ENCODE measurements around the gene KIAA1671.

KIAA1671 gene

DNA sequence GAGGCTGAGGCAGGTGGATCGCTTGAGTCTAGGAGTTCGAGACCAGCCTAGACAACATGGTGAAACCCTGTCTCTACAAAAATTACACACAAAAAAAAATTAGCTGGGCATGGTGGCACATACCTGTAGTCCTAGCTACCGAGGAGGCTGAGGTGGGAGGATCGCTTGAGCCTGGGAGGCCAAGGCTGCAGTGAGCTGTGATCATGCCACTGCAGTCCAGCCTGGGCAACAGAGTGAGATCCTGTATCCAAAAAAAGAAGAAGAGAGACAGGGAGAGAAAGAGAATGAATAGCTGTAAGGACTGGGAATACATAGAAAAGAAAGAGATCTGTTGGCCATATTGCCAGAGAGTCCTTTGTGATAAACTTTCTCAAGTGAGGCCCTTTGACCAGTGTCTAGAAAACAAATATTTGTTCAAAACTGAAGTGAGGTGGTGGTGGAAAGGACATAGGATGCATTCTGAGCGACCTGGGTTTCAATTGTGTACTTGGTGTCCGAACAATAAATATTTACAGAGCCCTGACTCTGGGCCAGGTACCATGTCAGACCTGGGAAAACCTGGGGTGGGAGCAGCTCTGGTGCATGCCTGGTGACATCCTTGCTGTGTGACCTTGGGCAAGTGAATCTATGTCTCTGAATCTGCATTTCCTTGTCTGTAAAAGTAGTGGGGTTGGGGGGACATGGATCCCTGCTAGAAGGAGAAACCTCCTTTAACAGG, 157.5 kb downstream of the KIAA1671 start:
- no peaks in the 10 kb centered on the region for H3K36me3 Mint-ChIP-seq
- H3K27me3 Mint-ChIP-seq = no peaks in the 10 kb centered on the region
- peak overlapping the region; percentile 65 for H3K4me3 Mint-ChIP-seq
- peaks cover 22% of the 10 kb centered on the region for H3K4me1 Mint-ChIP-seq
- peak overlapping the region; percentile 51 for H3K27ac Mint-ChIP-seq
- H3K9me3 Mint-ChIP-seq = no peaks in the 10 kb centered on the region

DNA sequence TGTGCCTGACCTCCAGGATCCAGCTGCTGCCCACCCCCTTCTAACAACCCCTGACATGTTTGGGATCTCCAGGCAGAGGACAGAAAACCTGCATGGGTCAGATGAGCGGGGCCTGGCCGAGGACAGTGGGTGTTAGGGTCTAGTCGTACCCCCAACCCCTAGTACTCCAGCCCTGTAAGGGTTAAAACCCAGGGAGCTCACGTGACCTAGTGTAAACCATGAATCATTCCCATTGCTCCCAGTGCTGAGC, 158.0 kb downstream of the KIAA1671 start:
- no peaks in the 10 kb centered on the region for H3K36me3 Mint-ChIP-seq
- H3K4me3 Mint-ChIP-seq = peak overlapping the region; percentile 88
- H3K27me3 Mint-ChIP-seq = no peaks in the 10 kb centered on the region
- H3K4me1 Mint-ChIP-seq = peaks cover 22% of the 10 kb centered on the region
- no peak overlapping the region for H3K27ac Mint-ChIP-seq
- no peaks in the 10 kb centered on the region for H3K9me3 Mint-ChIP-seq

DNA sequence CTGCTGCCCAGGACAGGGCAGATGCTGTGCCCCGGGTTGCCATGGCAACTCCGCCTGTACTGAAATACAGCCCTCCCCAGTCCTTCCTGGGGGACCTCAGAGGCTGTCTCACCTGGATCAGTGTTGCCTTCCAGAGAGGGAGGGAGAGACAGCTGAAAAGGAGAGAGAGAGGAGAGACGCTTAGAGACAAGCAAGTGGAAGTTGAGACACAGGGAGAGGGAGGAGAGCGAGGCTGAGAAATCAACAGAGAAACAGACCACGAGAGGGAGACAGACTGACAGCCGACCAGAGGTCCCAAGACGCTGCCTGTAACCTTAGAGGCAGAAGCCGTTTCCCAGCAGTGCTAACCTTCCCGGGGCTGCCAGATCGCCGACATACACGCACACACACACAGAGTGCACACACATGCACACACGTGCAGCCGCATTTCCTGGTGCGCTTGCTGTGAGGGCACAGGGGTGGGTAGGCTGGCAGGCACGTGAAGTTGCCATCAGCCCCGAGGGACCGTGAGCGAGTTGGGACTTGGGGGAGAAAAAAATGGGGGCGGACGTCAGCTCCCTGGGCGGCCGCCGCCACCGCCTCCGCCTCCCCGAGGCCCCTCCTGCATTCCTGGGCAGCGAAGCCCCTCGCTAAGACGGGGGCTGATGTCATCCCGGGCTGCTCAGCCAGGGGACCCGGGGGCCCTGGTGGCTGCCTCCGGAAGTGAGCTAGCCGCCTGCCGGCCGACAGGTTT, 158.5 kb downstream of the KIAA1671 start:
- H3K4me1 Mint-ChIP-seq = peaks cover 22% of the 10 kb centered on the region
- peak overlapping the region; percentile 88 for H3K4me3 Mint-ChIP-seq
- H3K9me3 Mint-ChIP-seq = no peaks in the 10 kb centered on the region
- no peaks in the 10 kb centered on the region for H3K36me3 Mint-ChIP-seq
- peak overlapping the region; percentile 85 for H3K27ac Mint-ChIP-seq
- H3K27me3 Mint-ChIP-seq = no peaks in the 10 kb centered on the region

DNA sequence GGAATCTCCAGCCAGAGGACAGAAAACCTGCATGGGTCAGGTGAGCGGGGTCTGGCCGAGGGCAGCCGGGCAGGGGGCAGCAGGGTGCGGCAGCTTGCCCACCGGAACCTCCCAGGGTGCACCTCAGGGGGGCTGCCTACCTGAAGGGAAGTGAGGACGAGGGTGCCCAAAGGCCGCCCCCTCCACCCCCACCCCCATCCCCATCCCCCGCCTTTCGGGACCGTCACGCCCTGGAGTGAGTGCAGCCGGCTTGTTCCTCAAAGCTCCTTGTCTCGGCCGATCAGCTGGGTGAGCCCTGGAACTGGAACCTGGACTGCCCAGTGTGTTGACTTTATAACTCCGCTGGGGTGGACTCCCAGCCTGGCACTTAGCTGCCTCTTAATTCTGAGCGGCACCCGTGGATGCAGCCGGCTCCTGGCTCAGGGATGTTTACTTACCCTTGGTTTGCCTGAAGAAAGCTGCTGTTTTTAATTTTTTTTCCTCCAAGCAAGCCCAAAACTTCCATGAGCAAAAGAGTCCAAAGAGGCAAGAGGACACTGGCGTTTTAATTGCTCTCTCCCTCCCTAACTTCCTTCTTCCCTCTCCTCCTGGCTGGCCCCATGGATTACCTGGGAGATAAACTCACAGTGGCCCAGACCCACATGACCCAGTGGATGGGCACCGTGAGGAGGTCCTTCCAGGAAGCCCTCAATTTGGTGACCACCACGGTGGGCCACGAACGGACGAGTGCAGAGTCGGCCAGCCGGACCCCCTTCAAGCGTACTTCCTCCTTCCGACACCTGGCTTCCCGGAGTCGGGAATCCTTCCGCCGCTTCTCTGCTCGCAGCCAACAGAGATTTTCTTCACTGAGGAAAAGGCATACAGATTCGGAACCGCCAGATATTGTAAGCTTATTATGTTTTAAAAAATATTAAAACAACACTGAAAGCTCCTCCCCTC, 159.3 kb downstream of the KIAA1671 start:
- Mint-ChIP-seq H3K36me3 (no peaks in the 10 kb centered on the region), H3K4me3 (peak overlapping the region; percentile 76), H3K9me3 (no peaks in the 10 kb centered on the region), H3K27ac (peak overlapping the region; percentile 77), H3K4me1 (peaks cover 22% of the 10 kb centered on the region), H3K27me3 (no peaks in the 10 kb centered on the region)

DNA sequence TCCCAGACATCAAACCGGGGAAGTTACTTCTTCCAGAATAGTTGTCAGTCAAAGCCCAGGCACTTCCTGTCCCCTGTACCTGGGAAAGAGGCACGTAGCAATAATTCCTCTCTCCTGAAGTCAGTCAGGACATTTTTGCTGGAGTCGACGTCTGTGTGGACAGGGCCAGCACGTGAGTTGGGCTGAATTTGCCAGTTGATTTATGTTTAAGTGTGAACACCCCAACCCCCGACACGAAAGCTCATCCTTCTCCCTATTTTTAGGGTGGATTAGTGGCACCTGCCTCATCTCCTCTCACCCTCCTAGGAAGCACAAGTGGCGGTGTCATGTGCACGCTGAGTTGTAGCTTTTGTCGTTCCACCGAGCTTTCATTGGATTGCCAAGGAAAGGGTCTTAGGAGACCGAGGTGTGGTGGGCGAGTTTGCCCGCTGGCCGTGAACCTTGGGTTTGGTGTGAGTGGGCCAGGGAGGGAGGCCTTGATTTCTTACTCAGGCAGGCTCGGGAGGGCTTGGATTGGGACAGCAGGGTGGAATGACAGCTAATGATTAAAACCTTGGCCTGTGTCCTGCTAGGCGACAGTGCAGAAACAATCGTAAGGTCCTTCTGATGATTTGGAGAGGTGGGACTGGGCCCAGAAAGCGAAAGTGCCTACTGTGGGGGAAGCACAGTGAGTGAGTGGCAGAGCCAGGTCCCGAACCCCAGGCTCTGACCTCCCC, 160.2 kb downstream of the KIAA1671 start:
- Mint-ChIP-seq H3K27me3 (no peaks in the 10 kb centered on the region), H3K9me3 (no peaks in the 10 kb centered on the region), H3K4me3 (peak overlapping the region; percentile 76), H3K27ac (peak overlapping the region; percentile 35), H3K36me3 (no peaks in the 10 kb centered on the region), H3K4me1 (peaks cover 22% of the 10 kb centered on the region)

DNA sequence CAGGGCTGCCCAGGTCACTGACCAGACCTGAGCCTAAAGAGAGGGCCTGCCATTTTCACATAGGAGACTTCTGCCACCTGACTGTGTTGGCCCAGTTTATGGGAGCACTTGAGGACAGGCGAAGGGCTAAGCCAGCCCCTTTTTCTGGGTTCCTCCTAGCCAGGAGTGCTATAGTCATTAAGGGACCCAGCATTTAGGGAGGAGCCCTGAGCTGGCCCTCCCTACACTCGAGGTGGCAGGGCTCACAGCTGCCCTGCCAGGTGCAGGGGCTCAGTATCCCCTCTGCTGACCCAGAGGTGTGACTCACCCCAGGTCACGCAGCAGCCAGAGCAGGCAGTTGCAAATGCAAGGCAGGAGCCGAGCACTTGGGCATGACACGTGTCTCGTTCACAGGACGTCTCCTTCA, 160.8 kb downstream of the KIAA1671 start:
- no peak overlapping the region for H3K4me3 Mint-ChIP-seq
- no peaks in the 10 kb centered on the region for H3K9me3 Mint-ChIP-seq
- no peaks in the 10 kb centered on the region for H3K36me3 Mint-ChIP-seq
- H3K27ac Mint-ChIP-seq = no peak overlapping the region
- no peaks in the 10 kb centered on the region for H3K27me3 Mint-ChIP-seq
- H3K4me1 Mint-ChIP-seq = peaks cover 22% of the 10 kb centered on the region

DNA sequence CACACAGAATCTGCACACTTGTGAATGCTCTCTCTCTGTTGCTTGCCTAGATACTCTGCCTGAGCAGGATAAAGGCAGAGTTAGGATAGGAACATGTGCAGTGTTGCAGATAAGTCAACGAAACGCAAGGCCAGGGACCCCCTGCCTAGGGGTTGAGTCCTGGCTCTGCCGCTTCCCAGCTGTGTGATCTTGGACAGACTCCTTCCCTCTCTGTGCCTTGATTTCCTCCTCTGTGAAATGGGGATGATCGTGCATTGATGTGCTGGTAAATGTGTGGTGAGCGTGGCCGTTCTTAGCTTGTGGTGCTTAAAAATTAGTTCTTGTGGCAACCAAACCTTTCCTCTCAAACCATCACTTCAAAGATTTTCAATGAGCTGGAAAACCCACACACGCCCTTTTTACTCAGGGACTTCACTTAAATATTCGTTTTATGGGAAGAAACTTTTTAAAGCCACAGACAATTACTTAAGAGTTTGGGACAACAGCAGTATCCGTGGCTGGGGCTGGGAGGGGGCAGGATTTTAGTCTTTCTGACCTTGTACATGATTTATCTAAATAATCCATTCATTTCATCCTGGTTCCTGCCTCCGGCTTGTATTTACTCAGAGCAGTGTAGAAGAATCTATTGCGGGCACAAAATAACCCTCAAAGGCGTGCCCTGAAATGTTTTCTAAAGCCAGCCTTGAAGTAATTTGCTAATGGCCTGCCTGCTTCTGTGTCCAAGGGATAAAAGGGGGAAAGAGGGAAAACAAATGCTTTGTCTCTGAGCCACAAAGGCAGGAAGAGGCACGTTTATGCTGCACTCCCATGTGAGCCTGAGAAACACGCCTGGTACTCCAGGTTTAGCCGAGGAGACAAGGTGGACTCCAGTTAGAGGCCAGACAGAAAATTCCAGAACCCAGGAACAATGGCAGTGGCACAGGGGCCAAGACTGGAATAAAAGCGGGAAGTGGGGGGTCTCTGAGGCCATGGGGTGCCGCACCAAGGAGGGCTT, 162.2 kb downstream of the KIAA1671 start:
- Mint-ChIP-seq H3K27ac (no peak overlapping the region), H3K9me3 (no peaks in the 10 kb centered on the region), H3K27me3 (no peaks in the 10 kb centered on the region), H3K4me3 (no peak overlapping the region), H3K36me3 (peaks cover 3% of the 10 kb centered on the region), H3K4me1 (peaks cover 21% of the 10 kb centered on the region)

DNA sequence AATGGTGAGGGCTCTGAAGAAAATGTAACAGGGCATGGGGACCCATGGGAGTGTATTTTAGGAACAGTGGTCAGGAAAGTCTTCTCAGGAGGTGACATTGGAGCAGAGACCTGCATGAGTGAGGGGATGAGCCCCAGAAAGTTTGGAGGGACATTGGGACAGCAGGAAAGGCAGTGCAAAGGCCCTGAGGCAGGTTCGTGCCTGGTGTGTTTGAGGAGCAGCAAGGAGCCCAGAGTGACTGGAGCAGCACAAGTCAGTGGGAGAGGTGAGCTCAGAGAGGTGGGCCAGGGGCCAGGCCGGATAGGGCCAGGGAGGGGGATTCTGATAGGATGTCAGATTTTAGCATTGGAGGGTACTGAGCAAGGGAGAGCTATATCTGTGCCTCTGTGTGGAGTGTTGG, 167.1 kb downstream of the KIAA1671 start:
- no peaks in the 10 kb centered on the region for H3K4me1 Mint-ChIP-seq
- no peaks in the 10 kb centered on the region for H3K27me3 Mint-ChIP-seq
- no peaks in the 10 kb centered on the region for H3K9me3 Mint-ChIP-seq
- H3K4me3 Mint-ChIP-seq = no peak overlapping the region
- peak overlapping the region; percentile 35 for H3K27ac Mint-ChIP-seq
- H3K36me3 Mint-ChIP-seq = peaks cover 5% of the 10 kb centered on the region

DNA sequence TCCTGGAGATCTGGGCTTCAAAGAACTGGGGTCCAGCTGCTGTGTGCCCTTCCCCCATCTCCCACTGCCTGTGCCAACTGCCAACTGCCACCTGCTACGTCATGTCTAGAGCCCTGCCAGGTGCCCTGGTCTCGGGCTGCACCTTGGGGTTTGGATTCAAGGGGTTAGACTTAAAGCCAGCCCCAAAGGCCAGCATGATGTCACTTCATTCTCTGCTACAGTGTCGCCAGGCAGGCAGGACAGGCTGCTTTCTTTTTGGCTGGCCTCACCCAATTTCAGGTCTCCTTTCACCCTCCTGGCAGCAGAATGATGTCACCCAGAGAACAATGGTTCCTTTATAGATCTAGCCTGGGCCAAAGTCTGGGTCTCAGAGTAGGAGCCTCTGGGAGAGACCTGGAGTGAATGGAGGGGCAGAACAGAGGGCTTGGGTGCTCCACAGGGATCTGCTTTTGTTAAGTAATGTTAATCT, 167.6 kb downstream of the KIAA1671 start:
- Mint-ChIP-seq H3K36me3 (peaks cover 5% of the 10 kb centered on the region), H3K4me1 (no peaks in the 10 kb centered on the region), H3K27ac (no peak overlapping the region), H3K27me3 (no peaks in the 10 kb centered on the region), H3K4me3 (no peak overlapping the region), H3K9me3 (no peaks in the 10 kb centered on the region)

DNA sequence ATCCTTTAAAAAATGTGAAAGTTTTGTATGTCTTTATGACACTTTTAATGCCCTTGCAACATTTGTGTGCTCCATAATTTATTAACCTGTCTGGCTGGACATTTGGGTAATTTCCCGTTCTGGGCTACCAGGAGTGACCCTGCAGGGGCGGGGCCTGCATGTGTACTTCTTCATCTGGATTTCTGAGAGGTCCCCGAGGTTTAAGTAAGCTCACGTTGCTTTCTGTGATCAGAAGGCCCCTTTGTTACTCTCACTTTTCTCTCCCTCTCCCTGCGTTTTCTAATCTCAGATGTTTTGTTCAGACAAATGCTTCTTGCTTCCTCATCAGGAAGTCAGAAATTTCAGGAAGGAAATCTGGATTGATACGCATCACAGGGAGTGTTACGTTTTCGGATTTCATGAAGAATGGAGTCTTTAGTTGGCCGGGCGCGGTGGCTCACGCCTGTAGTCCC, 168.3 kb downstream of the KIAA1671 start:
- Mint-ChIP-seq H3K4me1 (no peaks in the 10 kb centered on the region), H3K4me3 (no peak overlapping the region), H3K36me3 (peaks cover 5% of the 10 kb centered on the region), H3K9me3 (no peaks in the 10 kb centered on the region), H3K27ac (no peak overlapping the region), H3K27me3 (no peaks in the 10 kb centered on the region)

DNA sequence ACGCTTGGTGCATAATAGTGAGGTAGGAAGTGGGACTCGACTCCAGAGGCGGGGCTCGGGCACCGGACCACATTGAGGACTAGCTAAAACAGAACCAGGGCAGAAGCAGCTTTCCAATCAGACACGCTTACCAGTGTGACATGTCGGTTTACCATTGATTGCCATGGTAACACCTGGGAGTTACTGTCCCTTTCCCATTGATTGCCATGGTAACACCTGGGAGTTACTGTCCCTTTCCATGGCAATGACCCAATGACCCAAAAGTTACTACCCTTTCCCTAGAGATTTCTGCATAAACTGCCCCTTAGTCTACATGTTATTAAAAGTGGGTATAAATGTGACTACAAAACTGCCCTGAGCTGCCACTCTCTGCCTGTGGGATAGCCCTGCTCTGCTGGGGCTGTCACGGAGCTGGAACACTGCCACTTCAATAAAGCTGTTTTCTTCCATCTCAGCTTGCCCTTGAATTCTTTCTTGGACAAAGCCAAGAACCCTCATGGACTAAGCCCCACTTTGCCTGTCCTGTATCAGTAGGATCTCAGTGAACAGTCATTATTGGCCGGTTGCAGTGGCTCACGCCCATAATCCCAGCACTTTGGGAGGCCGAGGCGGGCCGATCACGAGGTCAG, 169.7 kb downstream of the KIAA1671 start:
- no peaks in the 10 kb centered on the region for H3K4me1 Mint-ChIP-seq
- no peak overlapping the region for H3K4me3 Mint-ChIP-seq
- no peaks in the 10 kb centered on the region for H3K9me3 Mint-ChIP-seq
- H3K27me3 Mint-ChIP-seq = no peaks in the 10 kb centered on the region
- peaks cover 5% of the 10 kb centered on the region for H3K36me3 Mint-ChIP-seq
- no peak overlapping the region for H3K27ac Mint-ChIP-seq

DNA sequence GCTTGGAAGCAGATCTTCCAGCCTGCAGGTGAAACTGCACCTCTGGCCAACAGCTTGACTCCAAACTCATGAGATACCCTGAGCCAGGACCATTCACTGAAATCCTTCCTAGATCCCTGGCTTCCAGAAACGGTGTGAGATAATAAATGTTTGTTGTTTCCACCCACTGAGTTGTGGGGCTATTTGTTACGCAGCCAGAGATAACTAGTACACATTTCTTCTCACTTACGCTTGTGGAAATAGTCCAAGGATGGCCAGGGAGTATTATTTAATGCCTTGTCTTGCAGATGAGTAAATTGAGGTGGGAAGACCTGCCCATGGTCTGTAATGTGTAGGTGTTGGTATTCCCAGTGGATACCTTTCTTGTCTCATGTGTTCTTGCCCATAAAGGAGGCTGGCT, 171.2 kb downstream of the KIAA1671 start:
- Mint-ChIP-seq H3K27ac (no peak overlapping the region), H3K36me3 (peaks cover 4% of the 10 kb centered on the region), H3K4me1 (no peaks in the 10 kb centered on the region), H3K27me3 (no peaks in the 10 kb centered on the region), H3K4me3 (no peak overlapping the region), H3K9me3 (no peaks in the 10 kb centered on the region)

DNA sequence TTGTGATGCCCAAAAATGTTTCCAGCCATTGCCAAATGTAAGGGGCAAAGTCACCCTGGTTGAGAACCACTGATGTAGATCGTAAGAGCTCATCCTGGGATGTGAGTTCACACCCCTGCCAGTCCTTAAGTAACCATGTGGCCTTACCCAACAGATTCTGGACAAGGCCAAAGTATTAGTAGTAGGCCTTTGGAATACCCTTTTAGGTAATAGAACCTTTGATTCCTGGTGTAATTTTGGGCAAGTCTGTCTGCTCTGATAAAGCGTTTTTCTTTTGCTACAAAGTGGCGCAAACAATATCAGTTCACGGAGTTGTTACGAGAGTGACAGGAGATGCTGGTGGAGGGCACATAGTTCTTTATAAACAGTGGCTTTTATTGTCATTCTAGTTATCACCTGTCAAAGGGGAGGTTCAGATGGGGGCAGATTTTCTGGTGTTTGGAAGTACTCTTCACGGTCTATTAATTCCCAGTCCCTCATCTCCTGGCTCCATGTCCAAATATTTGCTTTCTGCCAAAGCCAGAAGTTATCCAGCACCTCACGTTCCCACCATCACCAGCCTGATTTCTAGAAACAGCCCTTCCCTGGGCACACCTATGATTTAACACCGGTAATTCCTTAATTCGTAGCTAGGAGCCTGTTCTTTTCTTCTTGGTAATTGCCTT, 173.3 kb downstream of the KIAA1671 start:
- no peaks in the 10 kb centered on the region for H3K4me1 Mint-ChIP-seq
- H3K36me3 Mint-ChIP-seq = peaks cover 2% of the 10 kb centered on the region
- no peak overlapping the region for H3K27ac Mint-ChIP-seq
- H3K4me3 Mint-ChIP-seq = no peak overlapping the region
- H3K27me3 Mint-ChIP-seq = no peaks in the 10 kb centered on the region
- H3K9me3 Mint-ChIP-seq = no peaks in the 10 kb centered on the region

Measured in activated naive CD4-positive, alpha-beta T cell treated with anti-CD3 and anti-CD28 coated beads, Interleukin-2, amount 50 U/mL, for 24 hours (primary cell).